GM10266 (cell line): ENCODE measurements around the gene PCSK9.
"Not testable (repeated sequence)": the region's sequence is repeated elsewhere in the genome, so short reads cannot be mapped to it uniquely, and the experiment has no call there.

Experiments
- DNase-seq: peaks from one replicate; pipeline ENCODE4 v3.0.0; 2012; ENCODE audit errors: extremely low spot score
- CTCF ChIP-seq: IDR thresholded peaks from 2 replicates; pipeline ENCODE4 v1.5.1; 2012; ENCODE audit warnings: mild to moderate bottlenecking, low read depth; ENCODE audit not compliant: control insufficient read depth, insufficient read depth; ENCODE audit errors: missing control alignments

The PCSK9 gene

GRCh38 chr1:55103891-55104290 is 64.5 kb downstream of the PCSK9 start:
- TF ChIP-seq CTCF: no peak
- no peak for DNase-seq

GRCh38 chr1:55107101-55107500 is 67.8 kb downstream of the PCSK9 start:
- no peak for DNase-seq
- no peak for TF ChIP-seq CTCF

GRCh38 chr1:55109005-55109404 is 69.7 kb downstream of the PCSK9 start:
- DNase-seq: not testable (repeated sequence)
